HCT116 (cell line): ENCODE results near the gene RABEP1. TPM values are rescaled to one million over a fixed set of nuclear protein-coding genes. Genes with fewer than 3 reads are reported as not detected.

Experiments
- ATAC-seq: fragments of 200-7000 bp; cut with Tn5 transposase; 2 replicates; pipeline ENCODE4 v1.9.1; 2020; ENCODE audit warnings: mild to moderate bottlenecking, moderate library complexity
- BruUV-seq: library from RNA; stranded (reverse); fragments of 400-500 nt; replicated peaks from 2 replicates; lab custom pipeline; 2021; lab: Mats Ljungman, UMichigan
- CTCF ChIA-PET: fragments of 300-600 bp; sonication (Branson Sonifier 250); formaldehyde crosslinking; loops from one replicate; lab custom pipeline; 2021; ENCODE audit warnings: antibody characterized with exemption; lab: Charles Lee
- POLR2A ChIA-PET: fragments of 300-600, 350-600 bp; sonication (Branson Sonifier 250); formaldehyde crosslinking; loops from one replicate; lab custom pipeline; 2021; ENCODE audit warnings: antibody characterized with exemption; lab: Charles Lee
- RAD21 ChIA-PET, 2 experiments: fragments of 300-600 bp; sonication (Branson Sonifier 250); formaldehyde crosslinking; loops; one replicate each; lab custom pipeline; 2023; ENCODE audit warnings: low total read pairs in 2 of 2; ENCODE audit not compliant: uncharacterized antibody in 2 of 2, unreplicated experiment in 2 of 2, low non-redundant PET in 1 of 2; lab: Charles Lee
- DNase-seq: peaks from one replicate; pipeline ENCODE4 v3.0.0-alpha.2; 2010; ENCODE audit warnings: low read depth, low spot score
- H2AFZ ChIP-seq: fragments of 200-600 bp; shearing (Covaris generic), sonication (generic); 2 replicates; pipeline ENCODE4 v1.6.1; 2017; ENCODE audit warnings: low read depth, mixed run types, mixed read lengths, antibody characterized with exemption, low read length; ENCODE audit not compliant: poor library complexity, severe bottlenecking
- H3K27ac ChIP-seq: 2 replicates; pipeline ENCODE4 v1.5.1; 2012; ENCODE audit warnings: low read depth, low read length
- H3K27me3 ChIP-seq: fragments of 200-600 bp; sonication (generic); 2 replicates; pipeline ENCODE4 v1.6.1; 2016; ENCODE audit warnings: mixed run types, low read length, mixed read lengths; ENCODE audit not compliant: insufficient read depth
- H3K36me3 ChIP-seq, 2 experiments: fragments of 200-500 bp in 1 of 2; fragments of 200-600 bp in 1 of 2; sonication (Bioruptor generic) in 1 of 2; sonication (generic) in 1 of 2; 2 replicates each; pipeline versions ENCODE4 v1.5.1 to v1.6.1; 2014 to 2016; ENCODE audit warnings: low read length in 2 of 2, inconsistent platforms in 1 of 2, mixed read lengths in 1 of 2, mixed run types in 1 of 2; ENCODE audit not compliant: insufficient read depth in 2 of 2, control insufficient read depth in 1 of 2
- H3K4me1 ChIP-seq, 2 experiments: fragments of 200-600 bp in 1 of 2; sonication (generic) in 1 of 2; 2 replicates each; pipeline versions ENCODE4 v1.5.1 to v1.6.1; 2012 to 2017; ENCODE audit warnings: low read length in 2 of 2, inconsistent platforms in 1 of 2, mild to moderate bottlenecking in 1 of 2, mixed read lengths in 1 of 2, mixed run types in 1 of 2, moderate library complexity in 1 of 2; ENCODE audit not compliant: insufficient read depth in 2 of 2, control insufficient read depth in 1 of 2
- H3K4me2 ChIP-seq: fragments of 200-600 bp; sonication (generic); 2 replicates; pipeline ENCODE4 v1.6.1; 2017; ENCODE audit warnings: mixed run types, low read length, mixed read lengths
- H3K4me3 ChIP-seq, 2 experiments: fragments of 200-600 bp in 1 of 2; sonication (generic) in 1 of 2; replicated peaks in 1 of 2; 2 replicates each; pipeline ENCODE4 v1.5.1; 2011 to 2016; ENCODE audit warnings: low read length in 2 of 2, control low read depth in 1 of 2, low read depth in 1 of 2, mild to moderate bottlenecking in 1 of 2, mixed read lengths in 1 of 2, mixed run types in 1 of 2
- H3K79me2 ChIP-seq: fragments of 200-600 bp; sonication (generic); 2 replicates; pipeline ENCODE4 v1.6.1; 2017; ENCODE audit warnings: mild to moderate bottlenecking, mixed run types, low read length, moderate library complexity, mixed read lengths; ENCODE audit not compliant: insufficient read depth
- H3K9ac ChIP-seq: fragments of 200-600 bp; sonication (generic); 2 replicates; pipeline ENCODE4 v1.6.1; 2016; ENCODE audit warnings: low read length, mixed read lengths
- H3K9me2 ChIP-seq: fragments of 200-600 bp; sonication (generic), shearing (Covaris generic); 2 replicates; pipeline ENCODE4 v1.6.1; 2017; ENCODE audit warnings: mixed run types, mild to moderate bottlenecking, moderate library complexity; ENCODE audit not compliant: insufficient read depth
- H3K9me3 ChIP-seq, 2 experiments: fragments of 200-500 bp in 1 of 2; fragments of 200-600 bp in 1 of 2; sonication (Bioruptor generic) in 1 of 2; sonication (generic) in 1 of 2; 2 replicates each; pipeline ENCODE4 v1.6.1; 2014 to 2017; ENCODE audit warnings: low read length in 2 of 2, mixed read lengths in 2 of 2, inconsistent platforms in 1 of 2, low read depth in 1 of 2, mild to moderate bottlenecking in 1 of 2, mixed run types in 1 of 2, moderate library complexity in 1 of 2; ENCODE audit not compliant: control insufficient read depth in 1 of 2, insufficient read depth in 1 of 2
- H4K20me1 ChIP-seq: fragments of 200-600 bp; sonication (generic), shearing (Covaris generic); 2 replicates; pipeline ENCODE4 v1.6.1; 2017; ENCODE audit warnings: mixed run types, mild to moderate bottlenecking, moderate library complexity; ENCODE audit not compliant: insufficient read depth
- CBX3 ChIP-seq: IDR thresholded peaks from 2 replicates; pipeline ENCODE4 v1.6.1; 2012; ENCODE audit warnings: low read depth
- CTCF ChIP-seq, 3 experiments: fragments of 200-600 bp in 1 of 3; sonication (generic) in 1 of 3; IDR thresholded peaks in 2 of 3; conservative IDR thresholded peaks in 1 of 3; 2 replicates each; pipeline ENCODE4 v1.5.1; 2012 to 2017; ENCODE audit warnings: low read depth in 2 of 3, low read length in 2 of 3, antibody characterized with exemption in 1 of 3, borderline replicate concordance in 1 of 3, control low read depth in 1 of 3, mild to moderate bottlenecking in 1 of 3, mixed read lengths in 1 of 3, mixed run types in 1 of 3, moderate library complexity in 1 of 3; ENCODE audit not compliant: insufficient read depth in 1 of 3
- EZH2 ChIP-seq: fragments of 200-600 bp; sonication (generic); IDR thresholded peaks from 2 replicates; pipeline ENCODE4 v1.6.1; 2017; ENCODE audit warnings: antibody characterized with exemption, mixed run types
- JUND ChIP-seq: IDR thresholded peaks from 2 replicates; pipeline ENCODE4 v1.6.1; 2012
- MAX ChIP-seq: IDR thresholded peaks from 2 replicates; pipeline ENCODE4 v1.6.1; 2012
- POLR2AphosphoS5 ChIP-seq: IDR thresholded peaks from 2 replicates; pipeline ENCODE4 v1.6.1; 2011; ENCODE audit warnings: mild to moderate bottlenecking, low read depth, low read length, moderate library complexity
- RAD21 ChIP-seq: IDR thresholded peaks from 2 replicates; pipeline ENCODE4 v1.6.1; 2012; ENCODE audit warnings: low read depth, mild to moderate bottlenecking
- REST ChIP-seq: IDR thresholded peaks from 2 replicates; pipeline ENCODE4 v1.6.1; 2012; ENCODE audit warnings: low read depth
- SRF ChIP-seq: IDR thresholded peaks from 2 replicates; pipeline ENCODE4 v1.6.1; 2012; ENCODE audit warnings: low read depth
- TCF7L2 ChIP-seq: IDR thresholded peaks from 2 replicates; pipeline ENCODE4 v1.7.0; 2011; ENCODE audit warnings: borderline replicate concordance, inconsistent platforms; ENCODE audit not compliant: insufficient read depth, insufficient read length; ENCODE audit errors: extremely low read depth
- ZFX ChIP-seq: fragments of 450-650 bp; IDR thresholded peaks from 2 replicates; pipeline ENCODE4 v1.6.1; 2017
- intact Hi-C: fragments of 100-400 bp; cut with micrococcal nuclease; formaldehyde crosslinking; loops from 2 replicates; pipeline ENCODE4 v1.10.0; 2022
- total RNA-seq: library from RNA; stranded (reverse); gene quantifications from one replicate; pipeline ENCODE4 v1.2.1, GENCODE V29; 2021; ENCODE audit not compliant: unreplicated experiment

The RABEP1 gene
- total RNA-seq, 1 experiment from 2014 or later = 38.5 TPM

- Histone ChIP-seq H3K27me3 (no peaks in the 10 kb centered on the region), H2AFZ (no peak overlapping the region), H3K36me3 (0 out of 4 replicates have a peak, but pooled peaks cover 3% of the 10 kb centered on the region in 2 experiments), H3K9ac (peak overlapping the region; percentile 75), H3K4me2 (peak overlapping the region; percentile 85), H3K4me3 (peak overlapping the region; percentile 57 to 77), H4K20me1 (peaks cover 5% of the 10 kb centered on the region; the same call in 1 of the 2 replicates), H3K79me2 (peaks cover 52% of the 10 kb centered on the region), H3K27ac (peak overlapping the region; percentile 59), H3K9me2 (no peaks in the 10 kb centered on the region), H3K9me3 (no peaks in the 10 kb centered on the region), H3K4me1 (peaks cover 12 to 21% of the 10 kb centered on the region in 2 experiments)
- DNase-seq (no peak), ATAC-seq (peak; percentile 58)
- BruUV-seq = TSS peak; percentile 57
- RAD21 ChIA-PET = no interaction called here
- 0 out of 2 replicates have a peak, but pooled peaks have one; percentile 21 for TF ChIP-seq MAX
- TF ChIP-seq TCF7L2 = no peak
- TF ChIP-seq ZFX = peak; percentile 25; the same call in 1 of the 2 replicates
- intact Hi-C loops = no loop called here
- POLR2A ChIA-PET = no interaction called here
- CTCF ChIA-PET = no interaction called here
These were observed 646 bp downstream of the RABEP1 start for GRCh38 chr17:5282642-5283217.

GRCh38 chr17:5283571-5284315 lies 1.7 kb downstream of the RABEP1 start:
- intact Hi-C loops = no loop called here
- ATAC-seq (no peak), DNase-seq (no peak)
- Histone ChIP-seq H3K27ac (no peak overlapping the region), H3K4me1 (peaks cover 12 to 21% of the 10 kb centered on the region in 2 experiments), H3K9me3 (no peaks in the 10 kb centered on the region), H3K4me3 (peak overlapping the region; percentile 57 to 77), H3K4me2 (peak overlapping the region; percentile 85), H3K9ac (peak overlapping the region; percentile 75), H3K79me2 (peaks cover 62% of the 10 kb centered on the region), H4K20me1 (peaks cover 9% of the 10 kb centered on the region; the same call in 1 of the 2 replicates), H3K36me3 (0 out of 4 replicates have a peak, but pooled peaks cover 3% of the 10 kb centered on the region in 2 experiments), H3K27me3 (no peaks in the 10 kb centered on the region), H3K9me2 (no peaks in the 10 kb centered on the region), H2AFZ (no peak overlapping the region)
- ChIA-PET RAD21 (no interaction called here), CTCF (no interaction called here), POLR2A (interaction anchor here (0.5 kb wide), 1 partner anchor 638 kb away, joined by 3 read pairs; no protein-coding TSS in a partner anchor)
- no TSS peak for BruUV-seq
- no peak for TF ChIP-seq CTCF (IDR thresholded peaks at IDR 0.05 in 2 of 3, conservative IDR thresholded peaks at IDR 0.05 in 1 of 3; ENCODE audit: borderline replicate concordance in 1 of 3, insufficient read depth in 1 of 3, low read depth in 2 of 3, low read length in 2 of 3)
- no peak for TF ChIP-seq MAX
- TF ChIP-seq JUND = no peak
- TF ChIP-seq CBX3 = no peak
- no peak for TF ChIP-seq SRF
- TF ChIP-seq REST = no peak
- no peak for TF ChIP-seq TCF7L2
- TF ChIP-seq ZFX = no peak
- TF ChIP-seq RAD21 = no peak
- TF ChIP-seq EZH2 = no peak
- no peak for TF ChIP-seq POLR2AphosphoS5
